ENCODE results near the gene NR2F6. TPM values are rescaled to one million over a fixed set of nuclear protein-coding genes. Genes with fewer than 3 reads are reported as not detected.
A peak's percentile ranks its signal among the peaks of the same experiment; 100 is the strongest.

Gene NR2F6
- total and polyA plus RNA-seq, 2 of the 4 experiments (the other 2 are of a cell fraction), result 8.4 to 20.5 TPM

GRCh38 chr19:17216058-17216670 lies 29.6 kb downstream of the NR2F6 start:
- no peak overlapping the region for H2BK120ac ChIP-seq (ENCODE audit: low read depth, low read length)
- H2AK5ac ChIP-seq (ENCODE audit: low read depth, low read length), result peak overlapping the region; percentile 100
- peaks cover 16 to 19% of the 10 kb centered on the region in 2 experiments; a peak in 3 of 4 replicates for H3K79me1 ChIP-seq (ENCODE audit: low read depth in 1 of 2, low read length in 2 of 2)
- peak overlapping the region; percentile 78; the same call in 1 of the 2 replicates for H3K4me2 ChIP-seq (ENCODE audit: low read depth, low read length)
- H3K4ac ChIP-seq (ENCODE audit: low read depth, low read length), result peak overlapping the region; percentile 98
- DNase-seq (no peak), ATAC-seq (ENCODE audit: low read depth) (no peak)
- no peaks in the 10 kb centered on the region for H4K20me1 ChIP-seq (ENCODE audit: insufficient read depth, low read length)
- H3K9me3 ChIP-seq (ENCODE audit: control insufficient read depth, insufficient read depth, low read length), result no peaks in the 10 kb centered on the region
- H2AFZ ChIP-seq (replicated peaks; ENCODE audit: low read length, poor library complexity), result peak overlapping the region; percentile 58
- H3K14ac ChIP-seq (replicated peaks; ENCODE audit: low read depth, low read length), result peak overlapping the region; percentile 97
- H3K4me3 ChIP-seq (ENCODE audit: insufficient read depth, low read depth, low read length), result 0 out of 2 replicates have a peak overlapping the region, but pooled peaks have one; percentile 65
- H4K8ac ChIP-seq (ENCODE audit: low read depth in 2 of 2, low read length in 2 of 2), result peak overlapping the region; percentile 96 to 100
- in situ Hi-C loops (cut with MboI; ENCODE audit: low sequenced_read_pairs), result no loop called here
- H3K36me3 ChIP-seq (ENCODE audit: control insufficient read depth, insufficient read depth, low read length), result peaks cover 43% of the 10 kb centered on the region
- POLR2A ChIA-PET (ENCODE audit: unreplicated experiment), result no interaction called here
- no peak overlapping the region for H2BK20ac ChIP-seq (ENCODE audit: low read depth, low read length)
- H2BK15ac ChIP-seq (ENCODE audit: low read depth, low read length), result 0 out of 3 replicates have a peak overlapping the region, but pooled peaks have one; percentile 42
- H2BK5ac ChIP-seq (ENCODE audit: low read depth, low read length, poor library complexity, severe bottlenecking), result no peak overlapping the region
- dilution Hi-C loops (cut with HindIII; ENCODE audit: low sequenced_read_pairs, unreplicated experiment), result no loop called here
- 0 out of 2 replicates have a peak overlapping the region, but pooled peaks have one; percentile 28 for H3K56ac ChIP-seq (ENCODE audit: extremely low read depth, insufficient read depth, low read length)
- no peak overlapping the region; the same call in 1 of the 2 replicates for H3K23ac ChIP-seq (ENCODE audit: low read depth, low read length)
- 96% methylated on average over 9 of the region's 13 CpGs; no CpG with 5 or more reads in 1 of the 2 experiments for WGBS, 2 experiments (ENCODE audit: extremely low coverage in 2 of 2, insufficient read length in 1 of 2)
- TF ChIP-seq, protein P1, sequence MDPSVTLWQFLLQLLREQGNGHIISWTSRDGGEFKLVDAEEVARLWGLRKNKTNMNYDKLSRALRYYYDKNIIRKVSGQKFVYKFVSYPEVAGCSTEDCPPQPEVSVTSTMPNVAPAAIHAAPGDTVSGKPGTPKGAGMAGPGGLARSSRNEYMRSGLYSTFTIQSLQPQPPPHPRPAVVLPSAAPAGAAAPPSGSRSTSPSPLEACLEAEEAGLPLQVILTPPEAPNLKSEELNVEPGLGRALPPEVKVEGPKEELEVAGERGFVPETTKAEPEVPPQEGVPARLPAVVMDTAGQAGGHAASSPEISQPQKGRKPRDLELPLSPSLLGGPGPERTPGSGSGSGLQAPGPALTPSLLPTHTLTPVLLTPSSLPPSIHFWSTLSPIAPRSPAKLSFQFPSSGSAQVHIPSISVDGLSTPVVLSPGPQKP (IDR thresholded peaks at IDR 0.05; ENCODE audit: borderline replicate concordance, low read depth, low read length), result no peak
- TF ChIP-seq NFE2L2 (IDR thresholded peaks at IDR 0.05; ENCODE audit: low read depth, low read length) (no peak), RAD21 (IDR thresholded peaks at IDR 0.05; ENCODE audit: low read length) (no peak), MAZ (IDR thresholded peaks at IDR 0.05; ENCODE audit: borderline replicate concordance, low read depth, low read length) (no peak)
- peak overlapping the region; percentile 71; the same call in 1 of the 2 replicates for H3K27ac ChIP-seq (ENCODE audit: insufficient read depth, low read length)
- H3K9me1 ChIP-seq (ENCODE audit: insufficient read depth, low read length), result peaks cover 13% of the 10 kb centered on the region
- intact Hi-C loops (cut with micrococcal nuclease), result no loop called here
- H2AK9ac ChIP-seq (replicated peaks; ENCODE audit: low read depth, low read length, poor library complexity), result peak overlapping the region; percentile 99
- H3K9ac ChIP-seq (ENCODE audit: low read depth, low read length), result no peak overlapping the region
- H3K27me3 ChIP-seq (ENCODE audit: control insufficient read depth, insufficient read depth, low read length), result no peaks in the 10 kb centered on the region
- H4K5ac ChIP-seq (ENCODE audit: low read depth, low read length), result peak overlapping the region; percentile 95
- peaks cover 14% of the 10 kb centered on the region for H3K4me1 ChIP-seq (ENCODE audit: control insufficient read depth, insufficient read depth, low read length)
- no TSS peak for BruUV-seq (replicated peaks)
- no peak overlapping the region; the same call in 1 of the 2 replicates for H4K91ac ChIP-seq (ENCODE audit: insufficient read depth, low read depth, low read length)
- CTCF ChIA-PET, result interaction anchor here (0.6 to 0.7 kb wide), 2 partner anchors 108 to 1406 kb away, joined by 4 to 7 read pairs; no protein-coding TSS in a partner anchor
- H3K18ac ChIP-seq (ENCODE audit: low read depth, low read length), result no peak overlapping the region

All from IMR-90 (cell line).